SK-N-SH treated with all-trans-retinoic acid at 6 μM for 48 hours (cell line): Measurements from ENCODE around the gene AFAP1.

ENCODE experiments used
- ATAC-seq: fragments of 200-7000 bp; cut with Tn5 transposase; 3 replicates; pipeline ENCODE4 v1.9.1; 2020; ENCODE audit warnings: mild to moderate bottlenecking, moderate library complexity
- ARNTL ChIP-seq: fragments of 450-650 bp; formaldehyde crosslinking; IDR thresholded peaks from 2 replicates; pipeline ENCODE4 v1.5.0; 2020; ENCODE audit warnings: low read depth, mild to moderate bottlenecking, moderate library complexity, borderline replicate concordance
- BACH2 ChIP-seq: fragments of 250-450 bp; sonication (Bioruptor Pico); IDR thresholded peaks from 2 replicates; pipeline ENCODE4 v1.9.0; 2021; ENCODE audit warnings: mild to moderate bottlenecking, borderline replicate concordance
- CREB5 ChIP-seq: fragments of 250-450 bp; sonication (Bioruptor Pico); IDR thresholded peaks from 2 replicates; pipeline ENCODE4 v1.5.1; 2020; ENCODE audit warnings: low read depth, mild to moderate bottlenecking, moderate library complexity
- CSDC2 ChIP-seq: fragments of 250-450 bp; sonication (Bioruptor Pico); IDR thresholded peaks from 2 replicates; pipeline ENCODE4 v1.5.0; 2020; ENCODE audit warnings: mild to moderate bottlenecking, moderate library complexity
- CSRNP3 ChIP-seq: fragments of 250-450 bp; sonication (Bioruptor Pico); IDR thresholded peaks from 2 replicates; pipeline ENCODE4 v1.5.1; 2021; ENCODE audit warnings: mild to moderate bottlenecking, moderate library complexity
- ESRRG ChIP-seq: fragments of 250-450 bp; sonication (Bioruptor Pico); IDR thresholded peaks from 2 replicates; pipeline ENCODE4 v1.6.1; 2021; ENCODE audit warnings: mild to moderate bottlenecking
- GLIS3 ChIP-seq: fragments of 250-450 bp; sonication (Bioruptor Pico); IDR thresholded peaks from 2 replicates; pipeline ENCODE4 v1.5.0; 2020; ENCODE audit warnings: mild to moderate bottlenecking, moderate library complexity
- ISL1 ChIP-seq: fragments of 250-450 bp; sonication (Bioruptor Pico); IDR thresholded peaks from 2 replicates; pipeline ENCODE4 v2.1.2; 2022; ENCODE audit warnings: mild to moderate bottlenecking, moderate library complexity
- OSR1 ChIP-seq: fragments of 250-450 bp; sonication (Bioruptor Pico); IDR thresholded peaks from 2 replicates; pipeline ENCODE4 v1.8.0; 2022; ENCODE audit warnings: moderate library complexity, mild to moderate bottlenecking, inconsistent platforms
- POU6F1 ChIP-seq: fragments of 250-450 bp; sonication (Bioruptor Pico); IDR thresholded peaks from 2 replicates; pipeline ENCODE4 v1.8.0; 2021; ENCODE audit warnings: low read depth, mild to moderate bottlenecking, moderate library complexity, borderline replicate concordance
- PPARA ChIP-seq: fragments of 250-450 bp; sonication (Bioruptor Pico); IDR thresholded peaks from 2 replicates; pipeline ENCODE4 v1.5.0; 2020; ENCODE audit warnings: mild to moderate bottlenecking, borderline replicate concordance
- RARB ChIP-seq: fragments of 250-450 bp; sonication (Bioruptor Pico); IDR thresholded peaks from 2 replicates; pipeline ENCODE4 v1.8.0; 2021; ENCODE audit warnings: mild to moderate bottlenecking, moderate library complexity
- SNAI2 ChIP-seq: fragments of 250-450 bp; sonication (Bioruptor Pico); IDR thresholded peaks from 2 replicates; pipeline ENCODE4 v1.5.0; 2020; ENCODE audit warnings: mild to moderate bottlenecking, moderate library complexity
- TCF4 ChIP-seq: fragments of 250-450 bp; sonication (Bioruptor Pico); IDR thresholded peaks from 2 replicates; pipeline ENCODE4 v1.8.0; 2021; ENCODE audit warnings: mild to moderate bottlenecking, moderate library complexity, borderline replicate concordance
- TOX ChIP-seq: fragments of 250-450 bp; sonication (Bioruptor Pico); IDR thresholded peaks from 2 replicates; pipeline ENCODE4 v1.8.0; 2021; ENCODE audit warnings: mild to moderate bottlenecking, moderate library complexity, borderline replicate concordance
- ZC3H10 ChIP-seq: fragments of 250-450 bp; sonication (Bioruptor Pico); IDR thresholded peaks from 2 replicates; pipeline ENCODE4 v1.5.1; 2021; ENCODE audit warnings: mild to moderate bottlenecking, moderate library complexity
- ZFP3 ChIP-seq: fragments of 250-450 bp; sonication (Bioruptor Pico); IDR thresholded peaks from 2 replicates; pipeline ENCODE4 v1.5.0; 2020; ENCODE audit warnings: mild to moderate bottlenecking, moderate library complexity
- ZFP30 ChIP-seq: fragments of 450-650 bp; formaldehyde crosslinking; IDR thresholded peaks from 2 replicates; pipeline ENCODE4 v1.5.0; 2022; ENCODE audit warnings: mild to moderate bottlenecking, moderate library complexity
- ZNF565 ChIP-seq: fragments of 450-650 bp; formaldehyde crosslinking; conservative IDR thresholded peaks from 2 replicates; pipeline ENCODE4 v1.5.0; 2020; ENCODE audit warnings: low read depth, mild to moderate bottlenecking, moderate library complexity
- ZNF70 ChIP-seq: fragments of 450-650 bp; formaldehyde crosslinking; IDR thresholded peaks from 2 replicates; pipeline ENCODE4 v1.5.0; 2020; ENCODE audit warnings: mild to moderate bottlenecking, moderate library complexity
- ZNF8 ChIP-seq: fragments of 450-650 bp; formaldehyde crosslinking; IDR thresholded peaks from 2 replicates; pipeline ENCODE4 v1.5.0; 2020; ENCODE audit warnings: mild to moderate bottlenecking, moderate library complexity
- TF ChIP-seq, protein P1 (sequence below): fragments of 250-450 bp; sonication (Bioruptor Pico); IDR thresholded peaks from 2 replicates; pipeline ENCODE4 v1.8.0; 2020; ENCODE audit warnings: mild to moderate bottlenecking, moderate library complexity, borderline replicate concordance
- TF ChIP-seq, protein P2 (sequence below): fragments of 250-450 bp; sonication (Bioruptor Pico); IDR thresholded peaks from 2 replicates; pipeline ENCODE4 v1.5.0; 2020; ENCODE audit warnings: mild to moderate bottlenecking, moderate library complexity

AFAP1 gene

GRCh38 chr4:7892212-7893019 lies 47.2 kb downstream of the AFAP1 start:
- peak; percentile 59 for ATAC-seq
- TF ChIP-seq CSDC2 (CRISPR knock-in tag) (no peak), CREB5 (CRISPR knock-in tag) (no peak), ESRRG (CRISPR knock-in tag) (no peak), TCF4 (CRISPR knock-in tag) (peak; percentile 64), ZNF70 (CRISPR knock-in tag) (no peak), CSRNP3 (CRISPR knock-in tag) (no peak), ARNTL (CRISPR knock-in tag) (no peak), ZNF565 (CRISPR knock-in tag) (no peak), ZFP30 (no peak), TOX (CRISPR knock-in tag) (no peak), BACH2 (CRISPR knock-in tag) (no peak), SNAI2 (CRISPR knock-in tag) (no peak), ZC3H10 (no peak), ISL1 (CRISPR knock-in tag) (peak; percentile 62), GLIS3 (CRISPR knock-in tag) (no peak), ZNF8 (CRISPR knock-in tag) (no peak), RARB (CRISPR knock-in tag) (no peak), OSR1 (no peak), PPARA (no peak), POU6F1 (CRISPR knock-in tag) (no peak), ZFP3 (CRISPR knock-in tag) (no peak)
- TF ChIP-seq, protein P1, sequence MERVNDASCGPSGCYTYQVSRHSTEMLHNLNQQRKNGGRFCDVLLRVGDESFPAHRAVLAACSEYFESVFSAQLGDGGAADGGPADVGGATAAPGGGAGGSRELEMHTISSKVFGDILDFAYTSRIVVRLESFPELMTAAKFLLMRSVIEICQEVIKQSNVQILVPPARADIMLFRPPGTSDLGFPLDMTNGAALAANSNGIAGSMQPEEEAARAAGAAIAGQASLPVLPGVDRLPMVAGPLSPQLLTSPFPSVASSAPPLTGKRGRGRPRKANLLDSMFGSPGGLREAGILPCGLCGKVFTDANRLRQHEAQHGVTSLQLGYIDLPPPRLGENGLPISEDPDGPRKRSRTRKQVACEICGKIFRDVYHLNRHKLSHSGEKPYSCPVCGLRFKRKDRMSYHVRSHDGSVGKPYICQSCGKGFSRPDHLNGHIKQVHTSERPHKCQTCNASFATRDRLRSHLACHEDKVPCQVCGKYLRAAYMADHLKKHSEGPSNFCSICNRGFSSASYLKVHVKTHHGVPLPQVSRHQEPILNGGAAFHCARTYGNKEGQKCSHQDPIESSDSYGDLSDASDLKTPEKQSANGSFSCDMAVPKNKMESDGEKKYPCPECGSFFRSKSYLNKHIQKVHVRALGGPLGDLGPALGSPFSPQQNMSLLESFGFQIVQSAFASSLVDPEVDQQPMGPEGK (CRISPR knock-in tag), result no peak
- TF ChIP-seq, protein P2, sequence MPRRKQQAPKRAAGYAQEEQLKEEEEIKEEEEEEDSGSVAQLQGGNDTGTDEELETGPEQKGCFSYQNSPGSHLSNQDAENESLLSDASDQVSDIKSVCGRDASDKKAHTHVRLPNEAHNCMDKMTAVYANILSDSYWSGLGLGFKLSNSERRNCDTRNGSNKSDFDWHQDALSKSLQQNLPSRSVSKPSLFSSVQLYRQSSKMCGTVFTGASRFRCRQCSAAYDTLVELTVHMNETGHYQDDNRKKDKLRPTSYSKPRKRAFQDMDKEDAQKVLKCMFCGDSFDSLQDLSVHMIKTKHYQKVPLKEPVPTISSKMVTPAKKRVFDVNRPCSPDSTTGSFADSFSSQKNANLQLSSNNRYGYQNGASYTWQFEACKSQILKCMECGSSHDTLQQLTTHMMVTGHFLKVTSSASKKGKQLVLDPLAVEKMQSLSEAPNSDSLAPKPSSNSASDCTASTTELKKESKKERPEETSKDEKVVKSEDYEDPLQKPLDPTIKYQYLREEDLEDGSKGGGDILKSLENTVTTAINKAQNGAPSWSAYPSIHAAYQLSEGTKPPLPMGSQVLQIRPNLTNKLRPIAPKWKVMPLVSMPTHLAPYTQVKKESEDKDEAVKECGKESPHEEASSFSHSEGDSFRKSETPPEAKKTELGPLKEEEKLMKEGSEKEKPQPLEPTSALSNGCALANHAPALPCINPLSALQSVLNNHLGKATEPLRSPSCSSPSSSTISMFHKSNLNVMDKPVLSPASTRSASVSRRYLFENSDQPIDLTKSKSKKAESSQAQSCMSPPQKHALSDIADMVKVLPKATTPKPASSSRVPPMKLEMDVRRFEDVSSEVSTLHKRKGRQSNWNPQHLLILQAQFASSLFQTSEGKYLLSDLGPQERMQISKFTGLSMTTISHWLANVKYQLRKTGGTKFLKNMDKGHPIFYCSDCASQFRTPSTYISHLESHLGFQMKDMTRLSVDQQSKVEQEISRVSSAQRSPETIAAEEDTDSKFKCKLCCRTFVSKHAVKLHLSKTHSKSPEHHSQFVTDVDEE (CRISPR knock-in tag), result peak; percentile 93; the same call in 1 of the 2 replicates

- ATAC-seq, result peak; percentile 68
- TF ChIP-seq ARNTL (CRISPR knock-in tag), result no peak
- peak; percentile 80; the same call in 1 of the 2 replicates for TF ChIP-seq POU6F1 (CRISPR knock-in tag)
- peak; percentile 89 for TF ChIP-seq ISL1 (CRISPR knock-in tag)
- peak; percentile 41; the same call in 1 of the 2 replicates for TF ChIP-seq ZNF8 (CRISPR knock-in tag)
- TF ChIP-seq RARB (CRISPR knock-in tag), result no peak
- TF ChIP-seq TCF4 (CRISPR knock-in tag), result no peak
Observed at GRCh38 chr4:7890635-7891393, 48.8 kb downstream of the AFAP1 start.
